H1 (cell line): ENCODE measurements around the gene TMEM117.

ENCODE experiments used
- BACH1 ChIP-seq: IDR thresholded peaks from 2 replicates; pipeline ENCODE4 v1.6.1; 2012; ENCODE audit warnings: low read length, improper control_type of control experiment
- CTCF ChIP-seq, 3 experiments: IDR thresholded peaks; 1 replicate in 2 of 3; 2 replicates in 1 of 3; pipeline versions ENCODE4 v1.5.1 to v1.6.1; 2011; ENCODE audit warnings: low read length in 3 of 3, mild to moderate bottlenecking in 3 of 3, inconsistent platforms in 2 of 3, low read depth in 1 of 3, moderate library complexity in 1 of 3; ENCODE audit not compliant: insufficient read depth in 1 of 3; ENCODE audit errors: control extremely low read depth in 1 of 3
- EP300 ChIP-seq, 2 experiments: IDR thresholded peaks; 1 replicate in 1 of 2; 2 replicates in 1 of 2; pipeline ENCODE4 v1.6.1; 2011 to 2012; ENCODE audit warnings: low read depth in 2 of 2, low read length in 2 of 2, mild to moderate bottlenecking in 2 of 2, borderline replicate concordance in 1 of 2, inconsistent platforms in 1 of 2, moderate library complexity in 1 of 2
- FOSL1 ChIP-seq: IDR thresholded peaks from 2 replicates; pipeline ENCODE4 v1.6.1; 2011; ENCODE audit warnings: mild to moderate bottlenecking, low read depth, low read length, moderate library complexity; ENCODE audit not compliant: insufficient read depth
- GABPA ChIP-seq: IDR thresholded peaks from 2 replicates; pipeline ENCODE4 v1.6.1; 2011; ENCODE audit warnings: mild to moderate bottlenecking, low read length, moderate library complexity, borderline replicate concordance; ENCODE audit not compliant: insufficient read depth
- JUND ChIP-seq: IDR thresholded peaks from 2 replicates; pipeline ENCODE4 v1.6.1; 2011; ENCODE audit warnings: mild to moderate bottlenecking, improper control_type of control experiment, low read length
- KDM1A ChIP-seq: fragments of 200-600, 300-600 bp; sonication (generic); IDR thresholded peaks from 2 replicates; pipeline ENCODE4 v1.7.1; 2016; ENCODE audit warnings: mild to moderate bottlenecking, low read length, borderline replicate concordance
- POLR2AphosphoS5 ChIP-seq: IDR thresholded peaks from 2 replicates; pipeline ENCODE4 v1.6.1; 2011; ENCODE audit warnings: low read depth, low read length
- RNF2 ChIP-seq: fragments of 200-900, 300-1000 bp; sonication (generic); IDR thresholded peaks from 2 replicates; pipeline ENCODE4 v1.7.1; 2016; ENCODE audit warnings: borderline replicate concordance, low read depth, mild to moderate bottlenecking, antibody characterized with exemption, low read length; ENCODE audit not compliant: poor library complexity, severe bottlenecking; ENCODE audit errors: missing control alignments

- TF ChIP-seq POLR2AphosphoS5 (no peak), CTCF (IDR thresholded peaks at IDR 0.05; ENCODE audit: control extremely low read depth in 1 of 3, insufficient read depth in 1 of 3, low read depth in 1 of 3, low read length in 3 of 3) (no peak), EP300 (IDR thresholded peaks at IDR 0.05; ENCODE audit: borderline replicate concordance in 1 of 2, low read depth in 2 of 2, low read length in 2 of 2) (no peak), FOSL1 (no peak), RNF2 (no peak), BACH1 (no peak), GABPA (no peak), KDM1A (no peak), JUND (no peak)
Measured at GRCh38 chr12:44025499-44025898, 189.6 kb downstream of the TMEM117 start.
